ENCODE results near the gene TMEM213. TPM values are rescaled to one million over a fixed set of nuclear protein-coding genes. Genes with fewer than 3 reads are reported as not detected.

Gene TMEM213
- total RNA-seq, 1 donor from 2014 or later = not detected

DNA sequence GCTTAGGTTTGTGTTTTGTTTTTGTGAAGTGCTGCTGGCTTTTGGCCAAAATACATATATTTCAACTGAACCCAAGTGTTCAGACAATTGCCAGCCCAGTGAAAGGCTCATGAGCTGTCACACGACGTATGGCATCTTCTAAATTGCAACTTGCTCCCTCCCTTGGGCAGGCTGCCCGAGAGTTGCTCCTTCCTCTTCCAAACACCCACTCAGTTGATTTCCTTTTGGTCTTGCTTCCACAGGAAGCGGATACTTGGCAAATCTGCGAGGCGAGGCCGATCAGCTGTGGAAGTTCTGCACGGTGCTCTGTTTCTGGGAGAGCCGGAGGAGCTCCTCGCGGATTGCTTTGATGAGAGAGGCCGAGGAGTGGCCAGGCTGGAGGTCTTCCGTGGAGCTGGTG lies 39.8 kb downstream of the TMEM213 start:
- no peak for DNase-seq (ENCODE audit: low read depth)

DNA sequence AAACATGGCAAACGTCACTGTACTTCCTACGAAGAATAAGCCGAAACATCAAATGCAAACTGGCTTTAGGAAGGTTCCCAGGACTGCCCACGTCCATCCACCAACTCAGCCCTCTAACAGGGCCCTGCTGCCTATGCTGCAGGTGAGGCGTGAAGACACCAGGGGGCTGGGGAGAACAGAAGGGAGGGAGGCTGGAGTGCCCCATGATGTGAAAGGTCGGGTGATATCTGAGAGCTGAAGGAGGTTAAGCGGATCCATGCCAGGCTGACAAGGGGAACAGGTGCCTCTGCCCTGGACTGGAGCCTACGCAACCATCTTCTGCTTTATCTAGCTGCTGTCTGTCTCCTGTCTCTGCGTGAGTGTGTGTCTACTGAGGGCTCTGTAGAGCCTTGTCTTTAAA lies 40.4 kb downstream of the TMEM213 start:
- peak; percentile 70 for DNase-seq (ENCODE audit: low read depth)

DNA sequence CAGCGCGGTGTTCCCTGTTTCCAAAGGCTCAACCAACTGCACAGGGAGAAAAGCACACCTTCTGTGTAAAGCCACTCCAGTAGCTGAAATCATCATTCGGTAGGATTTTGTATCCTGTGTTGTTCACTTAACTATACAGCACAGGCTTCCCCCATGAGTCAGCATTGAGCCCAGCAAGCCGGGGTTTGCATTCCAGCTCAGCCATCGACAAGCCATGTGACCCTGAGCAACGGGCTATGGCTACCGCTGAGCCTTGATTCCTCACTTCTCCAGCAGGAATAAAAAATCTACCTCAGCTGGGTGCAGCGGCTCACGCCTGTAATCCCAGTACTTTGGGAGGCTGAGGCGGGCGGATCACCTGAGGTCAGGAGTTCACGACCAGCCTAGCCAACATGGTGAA lies 44.3 kb downstream of the TMEM213 start:
- no peak for DNase-seq (ENCODE audit: low read depth)

DNA sequence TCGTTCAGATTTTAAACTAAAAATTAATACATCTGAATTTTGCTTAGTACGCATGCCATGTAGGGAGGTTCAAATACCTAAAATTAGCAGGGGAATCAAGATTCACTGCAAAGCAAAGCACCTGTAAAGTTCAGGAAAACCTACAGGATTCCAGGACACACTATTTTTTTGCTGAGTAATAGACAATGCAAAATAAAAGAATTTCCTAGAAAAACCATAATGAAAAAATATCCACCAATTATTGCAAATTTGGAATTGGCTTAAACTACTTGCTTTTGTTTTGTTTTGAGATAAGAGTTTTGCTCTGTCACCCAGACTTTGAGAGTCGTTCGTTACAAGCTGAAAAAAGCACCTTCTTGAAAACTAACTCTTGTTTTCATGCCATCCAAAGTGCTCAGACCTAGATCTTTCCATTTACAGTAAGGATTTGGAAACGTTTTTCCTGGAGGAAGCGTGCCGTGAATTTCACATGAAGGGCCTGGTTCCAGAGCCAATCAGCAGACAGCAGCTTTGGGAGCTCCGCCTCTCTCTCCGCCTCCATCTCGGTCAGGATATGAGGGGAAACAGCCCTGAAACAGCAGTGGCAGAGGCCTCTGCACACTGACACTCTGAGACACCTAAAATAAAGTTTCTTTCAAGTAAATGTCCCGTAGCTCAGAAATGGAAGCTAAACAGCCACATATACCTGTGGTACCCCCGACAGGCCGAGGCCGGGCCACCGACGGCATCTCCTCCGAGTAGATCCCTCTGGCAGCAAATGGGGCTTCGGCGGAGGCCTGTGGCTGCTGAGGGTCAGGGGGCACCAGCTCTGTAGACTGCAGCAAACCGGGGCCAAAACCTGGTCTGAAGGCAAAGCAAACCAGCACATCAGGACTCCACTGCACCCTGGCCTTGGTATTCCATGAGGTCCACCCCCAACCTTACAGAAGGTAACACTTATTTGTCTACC lies 46.1 kb downstream of the TMEM213 start:
- no peak for DNase-seq (ENCODE audit: low read depth)

DNA sequence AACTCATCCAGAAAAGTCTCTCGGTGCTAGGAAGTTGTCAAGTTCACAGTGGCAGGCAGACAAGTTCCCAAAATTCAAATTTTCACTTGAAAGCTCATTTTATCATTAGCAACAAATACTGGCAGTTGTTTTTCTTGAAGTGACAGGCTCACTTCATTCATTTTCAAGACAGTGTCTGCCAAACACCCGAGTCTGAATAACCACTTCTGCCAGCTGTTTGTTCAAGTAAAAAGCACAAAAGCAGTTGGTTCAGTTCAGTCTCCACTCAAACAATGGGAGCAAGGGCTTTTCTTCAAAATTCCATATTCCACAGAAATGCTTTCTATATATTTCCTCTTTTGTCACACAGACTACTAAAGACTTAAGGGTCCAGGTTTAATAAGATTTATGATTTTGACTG lies 47.9 kb downstream of the TMEM213 start:
- no peak for DNase-seq (ENCODE audit: low read depth)

DNA sequence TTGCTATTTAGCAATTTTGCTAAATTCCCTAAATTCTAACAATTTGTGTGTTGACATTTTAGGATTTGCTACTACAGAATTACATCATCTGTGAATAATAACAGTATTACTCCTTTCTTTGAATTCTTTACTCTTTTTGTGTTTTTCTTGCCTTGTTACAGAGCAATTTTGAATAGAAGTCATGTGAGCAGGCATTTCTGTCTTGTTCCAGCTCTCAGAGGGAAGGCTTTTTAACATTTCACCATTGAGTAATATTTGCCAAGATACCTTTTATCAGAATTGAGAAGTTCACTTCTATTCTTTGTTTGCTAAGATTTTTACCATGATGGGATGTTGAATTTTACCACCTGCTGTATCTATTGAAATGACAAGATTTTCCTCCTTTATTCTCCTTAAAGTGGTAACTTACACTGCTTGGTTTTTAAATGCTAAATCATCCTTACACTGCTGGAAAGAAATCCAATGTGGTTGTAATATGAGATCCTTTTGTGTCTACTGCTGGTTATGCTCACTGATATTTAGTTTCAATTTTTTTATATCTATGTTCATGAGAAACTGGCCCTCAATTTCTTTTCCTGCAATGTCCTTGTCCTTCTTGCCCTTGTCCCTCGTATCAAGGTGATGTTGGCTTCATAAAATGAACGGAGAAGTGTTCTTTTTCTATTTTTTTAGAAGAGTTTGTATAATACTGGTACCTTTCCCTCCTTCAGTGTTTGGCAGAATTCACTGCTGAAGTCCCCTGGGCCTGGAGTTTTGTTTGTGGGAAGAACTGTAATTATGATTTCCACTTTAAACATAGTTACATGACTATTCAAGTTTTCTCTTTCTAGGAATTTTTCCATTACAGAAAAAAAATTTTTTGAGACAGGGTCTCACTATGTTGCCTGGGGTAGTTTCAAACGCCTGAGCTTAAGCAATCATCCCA lies 50.5 kb downstream of the TMEM213 start:
- peak; percentile 75 for DNase-seq (ENCODE audit: low read depth)

DNA sequence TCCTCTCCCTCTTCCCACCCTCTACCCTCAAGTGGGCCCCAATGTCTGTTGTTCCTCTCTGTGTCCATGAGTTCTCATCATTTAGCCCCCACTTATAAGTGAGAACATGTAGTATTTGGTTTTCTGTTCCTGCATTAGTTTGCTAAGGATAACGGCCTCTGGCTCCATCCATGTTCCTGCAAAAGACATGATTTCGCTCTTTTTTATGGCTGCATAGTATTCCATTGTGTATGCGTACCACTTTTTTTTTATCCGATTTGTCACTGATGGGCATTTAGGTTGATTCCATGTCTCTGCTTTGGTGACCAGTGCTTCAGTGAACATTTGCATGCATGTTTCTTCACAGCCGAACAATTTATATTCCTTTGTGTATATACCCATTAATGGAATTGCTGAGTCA lies 51.9 kb downstream of the TMEM213 start:
- no peak for DNase-seq (ENCODE audit: low read depth)

DNA sequence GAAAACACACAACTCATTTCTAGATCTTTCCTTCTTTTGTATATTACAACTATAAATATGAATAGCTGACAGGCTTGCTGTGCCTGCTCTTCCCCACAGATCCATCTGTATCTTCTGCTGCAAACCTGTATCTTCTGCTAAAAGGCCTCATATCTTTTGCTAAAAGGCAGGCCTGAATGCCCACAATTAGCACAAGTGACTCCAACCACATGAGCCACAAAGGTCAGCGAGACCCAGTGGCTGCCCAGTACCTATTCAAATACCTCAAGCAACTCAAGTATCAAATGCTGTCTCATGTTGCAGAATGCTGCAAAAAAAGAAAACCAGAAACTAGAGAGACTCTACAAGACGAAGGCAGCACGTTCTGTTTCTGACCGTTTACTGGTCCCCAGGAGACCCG lies 54.7 kb downstream of the TMEM213 start:
- peak; percentile 61 for DNase-seq (ENCODE audit: low read depth)

DNA sequence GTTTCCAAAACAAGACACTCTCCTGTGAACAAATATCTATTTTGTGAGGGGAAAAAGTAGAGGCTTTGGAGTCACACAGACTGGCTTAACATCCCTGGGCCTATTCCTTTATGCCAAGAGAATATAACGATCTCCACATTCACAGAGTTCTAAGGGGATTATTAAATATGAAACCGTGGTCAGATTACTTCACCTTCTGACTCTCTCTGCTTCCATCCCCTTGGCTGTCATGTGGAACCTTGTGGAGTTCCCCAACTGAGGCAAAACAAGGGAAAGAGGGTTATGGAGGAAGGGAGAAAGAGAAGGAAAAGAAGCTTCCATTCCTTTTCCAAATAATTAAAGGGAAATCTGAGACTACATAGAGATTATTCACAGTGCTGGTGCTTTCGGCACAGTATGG lies 55.7 kb downstream of the TMEM213 start:
- no peak for DNase-seq (ENCODE audit: low read depth)

DNA sequence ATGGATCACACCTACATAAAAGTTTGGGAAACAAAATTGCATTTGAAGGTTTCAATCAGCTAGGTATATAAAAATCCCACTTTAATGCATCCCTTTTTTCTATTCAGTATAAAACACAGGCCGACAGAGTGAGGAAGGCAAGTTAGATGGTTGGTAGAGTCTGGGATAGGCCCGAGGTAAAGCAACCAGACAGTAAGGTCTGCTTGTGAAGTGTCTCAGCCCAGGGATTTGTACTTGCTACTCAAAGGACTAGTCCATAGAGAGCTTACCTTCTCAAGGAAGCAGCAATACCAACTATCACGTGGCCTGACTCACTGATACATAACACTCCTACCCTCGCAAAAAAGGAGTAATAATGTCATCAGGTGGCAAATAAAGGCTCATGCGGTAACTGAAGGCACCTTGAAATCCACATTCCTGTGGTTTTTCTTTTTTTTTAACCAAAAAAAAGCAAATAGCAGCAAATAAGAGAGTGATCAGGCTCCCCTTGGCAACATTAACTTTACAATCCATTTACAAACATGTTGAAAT lies 56.4 kb downstream of the TMEM213 start:
- DNase-seq (ENCODE audit: low read depth) = no peak

DNA sequence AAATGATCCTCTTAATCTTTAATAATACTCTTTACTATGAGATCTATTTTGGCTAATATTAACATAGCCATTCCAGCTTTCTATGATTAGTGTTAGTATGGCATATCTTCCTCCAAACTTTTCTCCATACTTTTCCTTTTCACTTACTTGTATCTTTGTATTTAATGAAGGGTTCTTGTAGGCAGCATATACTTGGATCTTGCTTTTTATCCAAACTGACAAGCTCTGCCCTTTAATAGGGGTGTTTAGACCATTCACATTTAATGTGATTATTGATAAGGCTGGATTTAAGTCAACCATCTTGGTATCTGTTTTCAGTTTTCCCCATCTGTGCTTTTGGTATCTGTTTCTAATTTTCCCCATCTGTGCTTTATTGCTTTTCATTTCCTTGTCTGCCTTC lies 59.9 kb downstream of the TMEM213 start:
- no peak for DNase-seq (ENCODE audit: low read depth)

DNA sequence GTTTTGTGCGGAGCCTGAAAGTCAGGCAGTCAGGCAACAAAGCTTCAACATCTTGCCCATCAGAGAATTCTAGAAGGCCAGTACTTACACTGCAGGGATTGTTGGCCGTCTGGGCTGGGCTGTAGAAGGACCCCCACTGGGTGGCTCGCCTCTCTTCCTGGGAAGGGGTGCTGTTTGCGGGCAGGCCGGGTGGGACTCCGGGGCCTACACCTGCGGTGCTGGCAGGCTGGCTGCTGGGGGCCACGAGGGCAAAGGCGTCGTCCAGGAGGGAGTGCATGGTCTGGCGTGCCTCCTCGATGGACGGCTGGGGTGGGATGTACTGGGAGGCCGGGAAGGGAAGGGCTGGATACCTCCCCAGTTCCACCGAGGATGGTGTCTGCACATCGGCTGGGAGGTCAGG lies 63.3 kb downstream of the TMEM213 start:
- DNase-seq (ENCODE audit: low read depth) = no peak

DNA sequence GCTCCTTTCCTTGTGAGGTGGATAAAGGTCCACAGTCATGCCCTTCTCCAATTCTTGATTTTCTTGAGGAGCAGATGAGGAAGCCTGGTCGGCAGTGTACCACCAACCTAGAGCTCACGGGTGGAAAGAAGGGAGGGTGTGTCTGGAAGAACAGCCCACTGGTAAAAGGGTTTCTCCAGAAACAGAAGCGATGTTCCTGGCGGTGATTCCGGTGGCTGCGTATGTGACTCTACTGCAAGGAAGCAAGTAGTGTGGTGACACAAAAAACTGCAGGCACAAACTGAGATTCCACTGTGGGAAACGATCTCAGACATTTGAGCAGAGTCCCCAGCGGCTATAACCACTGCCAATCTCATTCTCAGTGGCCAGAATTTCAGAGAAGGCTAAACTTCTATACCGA lies 66.1 kb downstream of the TMEM213 start:
- no peak for DNase-seq (ENCODE audit: low read depth)

DNA sequence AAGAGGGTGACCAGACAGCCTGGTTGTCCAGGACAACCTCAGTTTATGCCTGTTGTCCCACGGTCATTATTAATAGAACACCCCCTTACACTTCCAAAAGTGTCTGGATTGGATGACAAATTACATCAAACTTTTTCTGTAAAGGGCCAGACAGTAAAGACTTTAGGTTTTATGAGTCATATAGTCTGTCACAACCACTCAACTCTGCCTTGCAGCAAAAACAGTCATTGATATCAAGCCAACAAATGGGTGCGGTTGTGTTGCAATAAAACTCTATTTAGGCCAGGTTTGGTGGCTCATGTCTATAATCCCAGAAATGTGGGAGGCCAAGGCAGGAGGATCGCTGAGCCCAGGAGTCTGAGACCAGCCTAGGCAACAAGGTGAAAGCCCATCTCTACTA lies 66.9 kb downstream of the TMEM213 start:
- DNase-seq (ENCODE audit: low read depth) = no peak

DNA sequence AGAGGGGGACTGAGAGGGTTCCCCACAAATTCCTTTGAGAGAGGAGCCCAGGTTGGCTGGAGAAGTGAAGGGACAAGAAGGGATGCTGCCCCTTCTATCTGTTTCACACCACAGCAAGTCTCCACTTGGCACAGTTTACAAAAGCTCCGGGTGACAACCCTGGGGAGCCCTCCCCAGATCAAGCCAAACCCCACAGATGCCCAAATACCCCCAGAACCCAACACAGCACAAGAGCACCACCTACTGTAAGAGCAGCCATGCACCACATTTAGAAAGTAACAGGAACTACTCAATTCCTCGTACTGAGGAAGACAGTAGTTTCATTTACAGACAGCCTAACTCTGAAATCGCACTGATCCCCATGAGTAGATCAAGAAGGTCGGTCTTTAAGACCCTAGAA lies 68.0 kb downstream of the TMEM213 start:
- no peak for DNase-seq (ENCODE audit: low read depth)

DNA sequence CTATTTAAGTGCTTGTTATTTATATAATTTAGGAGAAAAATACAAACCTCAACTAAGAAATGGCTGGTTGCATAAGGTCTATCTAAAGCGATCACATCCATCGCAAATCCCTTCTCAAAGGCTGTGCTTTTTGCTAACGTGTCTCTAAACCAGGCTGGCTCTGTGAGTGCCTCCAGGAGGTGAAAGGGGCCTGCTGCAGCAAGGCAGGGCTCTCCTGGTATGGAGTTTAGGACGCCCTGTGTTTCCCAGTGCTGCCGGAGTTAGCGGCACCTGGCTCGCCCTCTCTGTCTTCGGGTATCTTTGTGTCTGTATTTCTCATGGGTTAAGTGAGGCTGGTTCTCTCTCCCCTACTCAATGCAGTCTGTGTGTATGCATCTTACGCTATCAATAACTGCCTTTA lies 68.6 kb downstream of the TMEM213 start:
- DNase-seq (ENCODE audit: low read depth) = no peak

DNA sequence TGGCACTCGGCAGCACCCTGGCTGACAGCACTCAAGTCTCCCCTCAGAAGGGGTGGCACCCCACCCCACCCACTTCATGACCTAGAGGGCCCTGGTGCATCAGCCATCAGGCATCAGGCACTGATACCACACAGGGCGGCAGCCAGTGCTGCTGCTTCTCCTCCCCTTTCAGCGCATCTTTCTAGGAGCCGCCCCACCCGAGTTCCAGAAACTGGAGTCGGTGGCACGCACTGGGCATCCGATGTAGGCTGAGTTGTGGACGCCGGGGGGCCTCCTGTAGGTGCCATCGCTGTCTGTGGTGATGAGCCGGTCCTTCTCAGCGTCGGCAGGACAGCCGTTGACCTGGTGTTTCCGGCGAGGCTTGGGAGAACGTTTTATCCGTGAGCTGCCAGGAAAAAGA lies 70.0 kb downstream of the TMEM213 start:
- DNase-seq (ENCODE audit: low read depth) = no peak

DNA sequence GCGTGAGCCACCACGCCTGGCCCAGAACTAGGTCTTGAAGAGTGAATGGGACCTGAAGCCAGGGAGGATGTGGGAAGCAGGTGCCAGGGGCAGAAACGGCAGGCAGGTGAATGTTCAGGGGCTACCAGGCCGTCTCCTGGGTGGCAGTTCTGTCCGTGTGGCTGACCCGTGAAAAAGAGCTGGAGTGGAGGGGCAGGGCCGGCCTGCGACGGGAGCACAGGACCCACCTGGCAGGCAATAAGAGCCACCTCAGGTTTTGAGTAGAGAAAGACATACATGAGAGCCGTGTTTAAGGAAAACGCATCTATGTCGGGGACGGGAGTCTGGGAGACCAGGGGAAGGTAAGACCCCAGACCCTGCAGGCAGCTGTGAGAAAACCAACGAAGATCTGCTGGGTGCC lies 70.9 kb downstream of the TMEM213 start:
- no peak for DNase-seq (ENCODE audit: low read depth)

DNA sequence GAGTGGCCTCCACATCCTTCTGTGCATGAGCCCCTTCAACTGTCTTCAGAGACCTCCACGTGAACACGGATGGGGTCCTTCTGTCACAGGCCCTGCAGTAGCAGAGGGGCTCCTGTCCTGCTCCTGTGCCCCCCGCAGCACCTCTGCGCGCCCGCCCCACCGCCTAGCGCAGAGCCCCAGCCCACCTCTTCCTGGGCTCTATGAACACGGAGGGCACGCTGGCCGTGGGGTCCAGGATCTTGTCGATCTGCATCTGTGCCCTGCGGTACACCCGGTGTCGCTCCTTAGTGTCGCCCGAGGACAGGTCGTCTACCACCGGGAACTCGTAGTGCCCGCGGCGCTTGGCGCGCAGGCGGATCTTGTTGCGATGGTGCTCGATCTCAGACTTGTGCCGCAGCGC lies 71.6 kb downstream of the TMEM213 start:
- DNase-seq (ENCODE audit: low read depth) = no peak

DNA sequence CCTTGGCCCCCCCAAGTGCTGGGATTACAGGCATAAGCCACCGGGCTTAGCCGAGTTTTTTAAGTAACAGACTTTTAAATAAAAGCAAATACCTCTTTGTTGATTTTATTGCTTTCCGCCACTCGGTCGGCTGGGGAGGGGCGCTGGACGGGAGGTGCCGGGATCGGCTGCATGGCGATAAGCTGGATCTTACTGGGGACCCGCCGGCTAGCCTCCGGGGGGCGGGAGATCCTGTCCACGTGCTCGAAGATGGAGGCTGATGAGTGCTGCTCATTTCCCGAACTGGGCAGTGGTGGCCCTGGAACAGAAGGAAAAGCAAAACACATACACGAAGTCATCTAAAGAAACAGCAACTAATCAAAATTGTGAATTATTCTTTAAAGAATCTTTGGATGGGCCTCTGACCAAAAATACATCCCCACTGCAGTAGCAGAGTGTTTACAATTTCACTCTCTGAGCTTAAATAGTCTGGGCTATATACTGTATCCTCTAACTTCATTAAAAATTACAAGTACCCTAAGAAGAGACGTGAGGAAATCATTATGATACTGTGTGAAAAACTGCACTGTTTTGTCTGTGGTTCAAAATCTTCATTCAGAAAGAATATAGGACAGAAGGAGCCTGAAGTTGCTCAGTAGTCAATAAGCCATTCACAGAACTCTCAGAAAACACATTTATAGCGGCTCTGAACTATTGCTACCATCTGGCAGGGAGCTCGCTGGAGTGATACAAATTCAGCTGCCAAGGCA lies 73.4 kb downstream of the TMEM213 start:
- no peak for DNase-seq (ENCODE audit: low read depth)

DNA sequence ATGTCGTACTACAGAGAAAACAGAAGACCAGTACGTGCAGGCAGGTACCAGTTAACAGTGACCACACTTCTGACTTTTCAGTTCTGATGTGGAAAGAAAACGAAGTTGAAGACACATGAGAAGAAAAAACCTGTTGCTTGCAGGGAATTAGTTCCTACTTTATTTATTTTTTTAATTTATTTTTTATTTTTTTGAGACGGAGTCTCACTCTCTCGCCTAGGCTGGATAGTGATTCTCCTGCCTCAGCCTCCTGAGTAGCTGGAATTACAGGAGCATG lies 74.0 kb downstream of the TMEM213 start:
- no peak for DNase-seq (ENCODE audit: low read depth)

DNA sequence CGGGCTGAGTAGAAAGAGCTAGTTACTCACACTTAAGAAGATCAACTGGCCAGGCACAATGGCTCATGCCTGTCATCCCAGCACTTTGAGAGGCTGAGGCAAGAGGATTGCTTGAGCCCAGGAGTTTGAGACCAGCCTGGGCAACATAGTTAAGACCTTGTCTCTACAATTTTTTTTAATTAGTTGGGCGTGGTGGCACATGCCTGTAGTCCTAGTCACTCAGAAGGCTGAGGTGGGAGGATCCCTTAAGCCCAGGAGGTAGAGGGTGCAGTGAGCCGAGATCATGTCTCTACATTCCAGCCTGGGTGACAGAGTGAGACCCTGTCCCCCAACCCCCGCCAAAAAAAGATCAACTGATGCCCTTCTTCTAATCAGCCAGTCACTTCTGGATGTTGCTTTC lies 74.8 kb downstream of the TMEM213 start:
- DNase-seq (ENCODE audit: low read depth) = no peak

Data from myocyte (in vitro differentiated cells).